HG02981 (cell line): ENCODE results near the gene EVC.
"Not testable (repeated sequence)": the region's sequence is repeated elsewhere in the genome, so short reads cannot be mapped to it uniquely, and the experiment has no call there.

Experiments used
- ATAC-seq: cut with Tn5 transposase; IDR thresholded peaks from one replicate; pipeline ENCODE4 v1.9.1; 2021; ENCODE audit warnings: mild to moderate bottlenecking, moderate library complexity; ENCODE audit not compliant: unreplicated experiment

The EVC gene

DNA sequence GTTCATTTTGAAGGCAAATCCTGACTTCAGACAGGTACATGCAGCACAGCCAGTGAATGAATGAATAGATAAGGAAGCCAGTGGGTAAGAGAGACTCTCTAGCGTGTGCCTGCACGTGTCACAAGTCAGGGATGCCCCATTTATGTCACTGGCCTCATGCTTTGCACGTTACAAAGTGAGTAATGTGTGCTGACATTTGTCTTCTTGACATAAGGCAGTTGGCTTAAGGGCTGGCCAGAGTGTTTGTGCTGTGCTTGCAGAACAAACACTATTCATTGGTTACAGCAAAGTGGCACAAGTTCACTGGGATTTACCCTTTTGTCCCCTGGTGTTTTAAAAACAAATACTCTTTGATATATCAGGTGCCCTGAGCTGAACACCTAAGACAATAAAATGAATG, 125.9 kb downstream of the EVC start:
- ATAC-seq: no peak

DNA sequence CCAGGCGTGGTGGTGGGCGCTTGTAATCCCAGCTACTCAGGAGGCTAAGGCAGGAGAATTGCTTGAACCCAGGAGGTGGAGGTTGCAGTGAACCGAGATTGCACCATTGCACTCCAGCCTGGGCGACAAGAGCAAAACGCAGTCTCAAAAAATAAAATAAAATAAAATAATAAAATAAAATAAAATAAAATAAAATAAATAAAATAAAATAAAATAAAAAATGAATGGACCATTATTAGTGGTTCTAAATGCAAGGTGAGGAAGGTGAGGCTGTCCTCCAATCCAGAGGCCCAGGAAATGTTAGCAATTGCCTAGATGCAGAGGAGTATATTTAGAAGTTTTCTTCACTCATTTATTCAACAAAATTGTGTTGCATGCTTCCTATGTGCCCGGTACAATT, 126.5 kb downstream of the EVC start:
- ATAC-seq: not testable (repeated sequence)

DNA sequence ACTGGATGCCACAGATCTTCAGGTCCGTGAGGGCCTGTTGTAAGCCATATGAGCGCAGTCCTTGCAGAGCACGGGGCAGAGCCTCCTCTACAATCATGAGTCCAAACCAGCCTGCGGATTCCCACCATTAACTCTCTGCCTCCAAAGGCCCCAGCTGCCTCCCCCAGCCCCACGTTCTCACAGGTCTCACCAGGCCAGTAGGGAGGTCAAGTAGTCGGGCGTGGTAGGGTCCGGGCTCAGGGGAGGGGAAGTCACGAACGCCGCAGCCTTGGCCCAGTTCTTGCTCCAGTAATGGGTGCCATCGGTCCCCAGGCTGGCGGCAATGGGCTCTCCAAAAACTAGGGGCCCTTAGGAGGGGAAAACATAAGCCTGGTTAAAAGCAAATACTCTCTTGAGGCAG, 128.3 kb downstream of the EVC start:
- ATAC-seq: no peak

DNA sequence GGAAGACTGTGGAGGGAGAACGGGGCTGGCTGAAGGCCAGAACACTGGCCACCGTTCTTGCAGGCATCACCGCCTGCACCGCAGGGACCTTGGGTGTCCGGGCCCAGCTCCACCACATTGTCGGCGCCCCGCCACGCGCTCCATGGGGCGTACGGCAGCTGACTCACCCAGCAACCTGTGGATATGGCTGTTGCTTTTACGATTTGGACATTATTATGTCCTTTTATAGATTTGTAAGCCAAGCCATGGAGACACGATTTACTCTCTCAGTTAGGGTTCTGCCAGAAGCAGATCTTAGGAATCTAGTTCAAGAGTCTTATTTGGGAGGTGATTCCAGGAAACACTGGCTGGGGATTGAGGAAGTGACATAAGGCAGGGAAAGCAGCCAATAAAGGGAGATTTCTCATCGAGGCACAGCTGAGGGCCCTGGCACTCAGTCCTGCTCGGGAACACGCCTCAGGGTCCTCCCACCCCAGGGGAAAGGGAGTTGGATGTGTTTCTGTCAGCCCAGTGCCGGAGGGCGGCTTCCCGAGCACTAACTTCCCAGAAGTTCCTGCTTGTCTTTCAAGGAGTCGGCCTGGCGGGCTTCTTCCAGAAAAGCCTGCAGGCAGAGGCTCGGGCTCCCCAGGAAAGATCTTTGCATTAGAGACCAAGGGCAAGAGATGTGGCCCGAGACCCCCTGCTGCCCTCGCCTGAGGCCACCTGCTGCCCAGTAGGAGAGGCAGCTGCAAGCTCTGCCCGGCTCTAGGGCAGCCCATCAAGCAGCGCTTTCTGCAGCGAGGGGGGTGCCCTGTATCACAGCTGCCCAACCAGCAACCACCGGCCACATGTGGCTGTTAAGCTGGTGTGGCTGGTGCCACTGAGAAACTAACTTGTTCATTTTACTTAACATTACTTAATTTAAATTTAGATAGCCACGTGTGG, 129.0 kb downstream of the EVC start:
- no peak for ATAC-seq

DNA sequence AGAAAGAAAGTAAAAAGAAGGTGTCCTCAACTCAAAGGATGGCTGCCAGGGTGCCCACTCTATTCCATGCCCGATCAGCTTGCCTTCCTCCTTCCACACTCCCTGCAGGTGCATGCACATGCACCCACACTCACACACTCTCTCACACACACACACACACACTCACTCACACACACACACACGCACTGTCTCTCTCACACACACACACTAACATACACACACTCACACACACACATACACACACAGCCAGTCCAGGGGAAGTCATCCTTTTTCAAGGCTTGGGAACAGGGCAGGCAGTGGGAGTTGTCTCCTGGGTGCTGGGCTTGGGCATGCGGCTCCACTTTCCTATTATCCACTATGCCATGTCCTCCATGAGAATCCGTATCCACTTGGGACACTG, 131.5 kb downstream of the EVC start:
- ATAC-seq: no peak

DNA sequence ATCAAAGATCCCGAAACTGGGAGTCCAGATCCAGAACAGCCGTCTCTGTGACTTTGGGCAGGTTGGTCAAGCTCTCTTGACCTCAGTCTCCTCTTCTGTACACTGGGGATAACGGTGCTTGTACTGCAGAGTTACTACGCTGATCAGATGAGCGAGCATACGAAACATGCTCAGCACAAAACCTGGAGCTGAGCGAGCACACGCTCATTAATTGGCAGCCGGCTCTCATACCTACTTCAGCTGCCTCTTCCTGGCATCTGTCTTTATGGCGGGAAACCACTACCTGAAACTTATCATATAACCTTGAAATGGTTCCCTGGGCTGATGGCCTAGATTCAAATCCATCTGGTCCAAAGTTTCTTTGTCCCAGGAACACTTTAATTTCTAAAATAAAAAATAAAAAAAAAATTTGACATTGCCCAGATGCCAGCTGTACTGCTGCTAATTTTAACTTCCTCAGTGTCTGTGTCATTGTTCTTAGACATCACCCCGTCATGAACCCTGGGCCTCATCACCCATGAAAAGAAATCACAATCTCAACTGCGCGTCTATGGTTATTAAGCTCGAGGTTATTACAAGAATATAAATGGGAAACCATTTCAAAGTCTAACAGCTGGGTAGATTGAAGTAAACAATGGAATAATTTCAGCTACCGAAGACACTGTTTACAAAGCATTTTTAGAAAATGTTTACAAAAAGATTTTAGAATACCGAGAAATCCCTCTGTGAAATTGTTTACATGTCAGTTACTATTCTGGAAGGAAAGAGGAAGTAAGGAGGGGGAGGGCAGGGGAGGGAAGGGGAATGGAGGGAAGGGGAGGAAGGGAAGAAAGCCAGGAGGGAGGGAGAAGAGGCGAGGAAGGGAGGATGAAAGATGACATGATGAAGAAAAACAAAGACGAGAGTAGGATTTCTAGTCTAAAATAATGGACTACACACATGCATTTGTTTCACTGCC, 132.9 kb downstream of the EVC start:
- no peak for ATAC-seq

DNA sequence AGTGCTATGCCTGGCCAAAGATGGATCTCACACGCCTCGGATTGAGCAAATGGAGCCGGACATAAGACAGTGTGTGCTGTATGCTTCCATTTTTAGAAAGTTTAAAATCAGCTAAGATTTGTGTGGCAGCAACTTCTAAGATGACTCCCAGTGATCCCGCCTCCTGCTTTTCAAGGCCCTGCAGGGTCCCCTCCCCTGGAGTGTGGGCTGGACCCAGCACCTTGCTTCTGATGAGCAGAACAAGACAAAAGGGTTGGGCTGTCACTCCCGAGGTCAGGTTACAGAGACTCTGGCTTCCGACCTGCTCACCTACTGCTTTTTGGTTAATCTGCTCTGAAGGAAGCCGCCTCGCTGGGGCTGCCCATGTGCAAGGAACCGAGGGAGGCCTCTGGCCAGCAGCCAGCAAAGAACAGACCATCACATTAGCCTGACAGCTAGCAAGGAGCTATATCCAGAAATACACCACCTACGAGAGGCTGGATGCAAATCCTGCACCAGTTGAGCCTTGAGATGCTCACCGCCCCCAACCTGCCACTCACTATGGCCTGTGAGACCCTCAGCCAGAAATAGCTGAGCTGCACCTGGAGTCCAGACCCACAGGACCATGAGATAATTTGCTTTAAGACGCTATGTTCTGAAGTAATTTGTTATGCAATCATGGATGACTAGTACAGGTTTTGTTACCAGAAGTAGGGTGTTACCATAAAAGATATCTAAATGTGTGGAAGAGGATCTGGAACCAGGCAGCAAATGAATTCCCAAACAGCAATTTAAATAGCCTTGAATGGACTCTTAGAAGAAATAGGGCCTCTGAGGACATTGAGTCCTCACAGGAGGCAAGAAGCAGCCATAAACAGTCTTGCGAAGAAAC, 134.3 kb downstream of the EVC start:
- no peak for ATAC-seq

DNA sequence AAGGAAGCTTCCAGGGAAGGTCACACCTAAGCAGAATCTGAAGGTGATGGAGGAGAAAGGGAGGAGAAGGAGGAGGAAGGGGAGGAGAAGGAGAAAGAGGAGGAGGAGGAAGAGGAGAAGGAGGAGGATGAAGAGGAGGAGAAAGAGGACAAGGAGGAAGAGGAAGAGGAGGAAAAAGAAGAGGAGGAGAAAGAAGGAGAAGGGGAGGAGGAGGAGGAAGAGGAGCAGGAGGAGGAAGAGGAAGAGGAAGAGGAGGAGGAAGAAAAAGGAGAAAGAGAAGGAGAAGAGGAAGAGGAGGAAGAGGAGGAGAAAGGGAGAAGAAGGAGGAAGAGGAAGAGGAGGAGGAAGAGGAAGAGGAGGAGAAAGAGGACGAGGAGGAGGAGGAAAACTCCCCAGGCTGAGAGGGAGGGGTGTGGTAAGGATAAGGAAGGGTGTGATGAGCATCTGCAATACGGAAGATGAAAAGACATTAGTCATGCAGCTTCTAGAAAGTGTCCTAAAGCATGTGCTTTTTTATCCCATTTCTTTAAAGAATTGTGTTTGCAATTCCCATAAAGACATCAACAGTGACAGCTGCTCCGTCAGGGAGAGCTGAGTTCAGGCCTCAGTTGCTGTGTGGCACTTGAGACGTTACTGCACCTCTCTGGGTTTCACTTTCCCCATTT, 140.8 kb downstream of the EVC start:
- no peak for ATAC-seq

DNA sequence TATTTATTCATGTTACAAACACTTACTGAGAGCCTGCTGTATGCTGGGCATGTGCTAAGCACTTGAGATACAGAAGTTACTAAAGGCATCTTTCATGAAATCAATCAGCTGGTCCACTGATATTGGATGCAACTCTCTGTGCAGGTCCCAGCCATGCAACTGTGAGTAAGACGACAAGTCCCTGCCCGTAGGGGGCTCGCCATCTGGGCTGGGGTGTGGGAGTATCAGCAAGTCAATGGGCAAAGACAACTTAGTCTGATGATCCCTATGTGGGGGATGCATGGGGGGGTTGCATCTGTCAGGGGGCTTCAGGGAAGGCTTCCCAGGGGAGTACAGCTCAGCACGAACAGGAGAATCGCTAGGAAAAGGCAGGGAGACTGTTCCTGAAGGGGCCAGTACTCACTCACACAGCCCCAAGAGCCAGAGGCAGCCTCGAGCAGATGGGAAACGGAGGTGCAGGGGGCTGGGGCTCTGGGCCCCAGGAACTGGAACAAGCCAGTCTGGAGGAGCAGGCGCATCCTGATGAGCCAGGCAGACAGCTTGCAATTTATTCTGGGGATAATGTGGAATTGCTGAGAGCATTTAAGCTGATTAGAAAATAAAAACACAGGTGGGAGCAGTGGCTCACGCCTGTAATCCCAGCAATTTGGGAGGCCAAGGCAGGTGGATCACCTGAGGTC, 141.7 kb downstream of the EVC start:
- ATAC-seq: no peak

DNA sequence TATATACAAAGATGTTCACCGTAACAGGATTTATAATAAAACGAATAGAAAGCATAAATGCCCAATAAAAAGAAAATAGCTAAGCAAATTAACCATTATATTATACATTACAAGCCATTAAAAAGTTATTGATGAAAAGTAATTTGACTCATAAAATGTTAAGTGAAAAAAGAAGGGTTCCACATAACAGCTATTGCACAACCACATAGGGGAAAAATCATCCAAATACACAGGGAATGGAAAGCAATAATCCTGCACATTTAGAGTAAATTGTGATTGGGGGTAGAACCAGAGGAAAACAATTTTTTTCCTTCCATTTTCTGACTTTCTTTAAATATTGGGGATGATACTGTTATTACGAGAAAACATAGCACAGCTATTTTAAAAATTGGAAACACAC, 143.9 kb downstream of the EVC start:
- ATAC-seq: no peak

DNA sequence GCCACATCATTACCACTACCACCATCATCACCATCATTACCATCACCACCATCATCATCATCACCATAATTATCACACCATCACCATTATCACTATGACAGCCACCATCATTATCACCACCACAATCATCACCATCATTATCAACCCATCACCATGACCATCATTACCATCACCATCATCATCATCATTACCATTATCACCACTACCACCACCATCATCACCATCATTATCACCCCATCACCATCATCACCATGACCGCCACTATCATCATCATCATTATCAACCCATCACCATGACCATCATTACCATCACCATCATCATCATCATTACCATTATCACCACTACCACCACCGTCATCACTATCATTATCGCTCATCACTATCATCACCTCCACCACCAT, 145.4 kb downstream of the EVC start:
- ATAC-seq: not testable (repeated sequence)

DNA sequence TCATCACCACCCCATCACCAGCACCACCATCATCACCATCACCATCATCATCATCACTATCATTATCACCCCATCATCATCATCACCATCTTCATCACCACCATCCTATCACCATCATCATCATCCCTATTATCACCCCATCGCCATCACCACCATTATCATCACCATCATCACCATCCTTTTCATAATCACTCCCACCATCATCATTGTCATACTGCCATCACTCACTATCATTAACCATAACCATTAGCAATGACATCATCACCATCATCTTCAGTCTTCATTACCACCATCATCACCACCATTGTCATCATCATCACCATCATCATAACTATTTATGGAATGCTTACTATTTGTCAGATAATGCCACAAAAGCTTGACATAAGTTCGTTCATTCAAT, 146.2 kb downstream of the EVC start:
- ATAC-seq: no peak

DNA sequence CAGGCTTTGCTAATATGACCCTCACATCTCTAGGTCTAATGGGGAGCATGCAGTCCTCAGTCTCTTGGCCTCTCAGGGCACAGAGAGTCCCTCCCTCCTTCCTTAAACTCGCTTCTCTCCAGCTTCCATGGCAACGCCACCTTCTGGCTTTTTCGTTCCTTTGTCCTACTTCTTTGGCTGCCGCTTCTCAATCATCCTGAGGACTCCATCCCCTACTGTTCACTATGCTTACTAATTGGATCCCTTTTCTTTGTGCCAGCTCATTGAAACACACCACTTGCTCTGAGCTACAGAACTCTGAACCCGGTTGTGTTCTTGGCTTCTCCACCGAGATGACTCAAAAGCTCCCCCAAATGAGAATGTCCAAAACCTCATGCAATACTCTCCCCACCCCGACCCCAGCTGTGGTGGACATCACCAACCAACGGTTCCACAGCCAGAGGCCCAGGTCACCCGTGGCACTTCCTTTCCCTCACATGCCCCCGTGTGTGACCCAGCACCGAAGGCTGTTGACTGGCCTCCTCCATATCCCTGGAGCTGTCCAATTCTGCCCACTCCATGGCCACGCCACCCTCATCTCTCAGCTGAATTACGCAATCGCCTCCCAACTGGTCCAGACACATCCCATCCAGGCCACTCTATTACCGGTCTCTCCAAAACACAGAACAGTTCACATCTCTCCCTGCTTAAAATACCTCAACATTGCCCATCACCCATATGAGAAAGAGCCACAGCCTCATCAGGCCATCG, 147.2 kb downstream of the EVC start:
- ATAC-seq: no peak

DNA sequence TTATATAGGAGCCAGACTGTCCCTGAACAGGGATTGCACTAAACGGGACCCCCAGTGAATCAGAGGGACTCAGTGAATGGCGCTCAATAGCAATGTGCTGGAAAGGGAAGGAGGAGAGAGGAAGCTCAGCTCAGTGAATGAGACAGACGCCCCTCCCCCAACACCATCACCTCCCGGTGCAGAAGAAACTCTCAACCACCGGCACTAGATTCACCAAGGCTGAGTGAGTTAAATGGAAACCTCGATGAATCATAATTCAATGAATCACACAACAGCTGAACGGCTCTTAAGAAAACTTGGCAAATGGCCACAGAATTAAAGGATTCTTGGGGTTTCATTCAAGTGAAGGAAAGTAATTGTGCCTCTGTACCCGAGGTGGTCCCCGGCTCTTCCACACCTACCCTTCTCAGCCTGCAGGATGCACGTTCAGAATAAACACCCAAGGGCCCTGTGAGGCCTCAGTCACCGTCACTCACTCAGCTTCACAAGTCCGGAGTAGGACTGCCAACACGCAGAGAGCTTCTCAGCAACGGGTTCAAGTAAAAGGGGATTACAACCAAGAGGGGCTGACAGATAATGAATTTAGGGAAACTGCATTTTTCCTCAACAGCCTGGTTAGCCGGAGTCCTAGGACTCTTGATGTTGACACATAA, 152.6 kb downstream of the EVC start:
- ATAC-seq: no peak
